Gastroesophageal sphincter (tissue), 4 donors: ENCODE data around the gene MEGF6. TPM values are rescaled to one million over a fixed set of nuclear protein-coding genes. Genes with fewer than 3 reads are reported as not detected.

Experiments
- ATAC-seq: fragments of 150-250 bp; one replicate; pipeline ENCODE4 v1.9.1; 2016; ENCODE audit warnings: mild to moderate bottlenecking, moderate library complexity
- H3K27ac ChIP-seq, 4 donors: fragments of 200-600 bp; sonication (generic) in 3 of 4; 1 replicate in 3 of 4; 2 replicates in 1 of 4; pipeline ENCODE4 v1.5.1; 2016 to 2019
- H3K27me3 ChIP-seq: fragments of 200-600 bp; sonication (generic); one replicate; pipeline ENCODE4 v1.5.1; 2019
- H3K36me3 ChIP-seq, 2 donors: fragments of 200-600 bp; sonication (generic); one replicate each; pipeline ENCODE4 v1.5.1; 2019; ENCODE audit warnings: control low read depth in 1 of 2
- H3K4me1 ChIP-seq, 3 donors: fragments of 200-600 bp; sonication (generic); 1 replicate in 2 of 3; 2 replicates in 1 of 3; pipeline ENCODE4 v1.5.1; 2016 to 2019; ENCODE audit warnings: control low read depth in 2 of 3
- H3K4me3 ChIP-seq, 2 donors: fragments of 200-600 bp; sonication (generic); one replicate each; pipeline ENCODE4 v1.5.1; 2019; ENCODE audit warnings: mild to moderate bottlenecking in 1 of 2, moderate library complexity in 1 of 2
- H3K9me3 ChIP-seq, 3 donors: fragments of 200-600 bp; sonication (generic); one replicate each; pipeline ENCODE4 v1.5.1; 2017 to 2019; ENCODE audit warnings: control low read depth in 2 of 3
- EP300 ChIP-seq: sonication (generic); formaldehyde crosslinking; IDR thresholded peaks from one replicate; pipeline ENCODE4 v1.6.1; 2017; ENCODE audit warnings: antibody characterized with exemption, mild to moderate bottlenecking
- POLR2A ChIP-seq, 2 donors: fragments of 450-650 bp; IDR thresholded peaks; one replicate each; pipeline ENCODE4 v1.6.1; 2017; ENCODE audit warnings: antibody characterized with exemption in 2 of 2, mild to moderate bottlenecking in 2 of 2, moderate library complexity in 1 of 2
- POLR2AphosphoS5 ChIP-seq: sonication (generic); formaldehyde crosslinking; IDR thresholded peaks from one replicate; pipeline ENCODE4 v1.6.1; 2017; ENCODE audit warnings: antibody characterized with exemption
- WGBS, 2 donors: methylation state at CpG; one replicate each; pipeline ENCODE4 v1.1.5; 2018; ENCODE audit warnings: low coverage in 1 of 2; 5-methylcytosine and 5-hydroxymethylcytosine counted together
- total RNA-seq, 4 donors: library from RNA; depleted of rRNA; stranded (reverse); fragments of >200 nt; gene quantifications; one replicate each; pipeline ENCODE4 v1.1.0, GENCODE V29; 2016
- TF ChIP-seq, protein P1 (sequence below), 4 experiments: fragments of 200-600 bp in 2 of 4; fragments of 450-650 bp in 2 of 4; sonication (generic) in 1 of 4; IDR thresholded peaks; one replicate each; pipeline ENCODE4 v1.5.1; 2017 to 2019; ENCODE audit warnings: antibody characterized with exemption in 4 of 4, mild to moderate bottlenecking in 2 of 4, moderate library complexity in 2 of 4

The MEGF6 gene
- total RNA-seq, 4 donors from 2014 or later: 4.7 to 15.5 (median 10.8) TPM

DNA sequence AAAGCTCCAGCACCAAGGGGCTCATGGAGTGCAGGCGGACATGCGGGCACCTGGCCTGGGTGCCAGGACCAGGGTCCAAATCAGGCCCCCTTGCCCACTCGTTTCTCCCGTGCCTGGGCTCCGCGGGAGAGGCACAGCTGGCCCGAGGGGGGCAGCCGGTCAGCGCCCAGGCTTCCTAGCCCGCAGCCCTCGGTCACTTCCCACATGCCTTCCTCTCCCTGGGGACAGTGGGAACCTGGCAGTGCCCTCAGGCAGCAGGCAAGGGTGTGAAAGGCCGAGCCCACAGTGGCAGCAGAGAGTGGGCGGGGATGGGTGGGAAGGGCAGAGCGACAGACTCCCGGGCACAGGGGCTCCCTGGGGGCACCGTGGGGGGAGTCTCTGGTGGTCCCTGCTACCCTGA lies 69.8 kb downstream of the MEGF6 start:
- no peaks in the 10 kb centered on the region for H3K36me3 ChIP-seq
- ATAC-seq: no peak
- H3K4me3 ChIP-seq: no peak overlapping the region
- TF ChIP-seq, protein P1, sequence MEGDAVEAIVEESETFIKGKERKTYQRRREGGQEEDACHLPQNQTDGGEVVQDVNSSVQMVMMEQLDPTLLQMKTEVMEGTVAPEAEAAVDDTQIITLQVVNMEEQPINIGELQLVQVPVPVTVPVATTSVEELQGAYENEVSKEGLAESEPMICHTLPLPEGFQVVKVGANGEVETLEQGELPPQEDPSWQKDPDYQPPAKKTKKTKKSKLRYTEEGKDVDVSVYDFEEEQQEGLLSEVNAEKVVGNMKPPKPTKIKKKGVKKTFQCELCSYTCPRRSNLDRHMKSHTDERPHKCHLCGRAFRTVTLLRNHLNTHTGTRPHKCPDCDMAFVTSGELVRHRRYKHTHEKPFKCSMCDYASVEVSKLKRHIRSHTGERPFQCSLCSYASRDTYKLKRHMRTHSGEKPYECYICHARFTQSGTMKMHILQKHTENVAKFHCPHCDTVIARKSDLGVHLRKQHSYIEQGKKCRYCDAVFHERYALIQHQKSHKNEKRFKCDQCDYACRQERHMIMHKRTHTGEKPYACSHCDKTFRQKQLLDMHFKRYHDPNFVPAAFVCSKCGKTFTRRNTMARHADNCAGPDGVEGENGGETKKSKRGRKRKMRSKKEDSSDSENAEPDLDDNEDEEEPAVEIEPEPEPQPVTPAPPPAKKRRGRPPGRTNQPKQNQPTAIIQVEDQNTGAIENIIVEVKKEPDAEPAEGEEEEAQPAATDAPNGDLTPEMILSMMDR (IDR thresholded peaks at IDR 0.05): no peak
- TF ChIP-seq EP300 (no peak), POLR2A (IDR thresholded peaks at IDR 0.05) (no peak), POLR2AphosphoS5 (no peak)
- no peaks in the 10 kb centered on the region for H3K9me3 ChIP-seq
- peaks cover 0 to 36% (median 5%) of the 10 kb centered on the region in 3 donors for H3K4me1 ChIP-seq
- peaks cover 20% of the 10 kb centered on the region for H3K27me3 ChIP-seq
- WGBS, 2 donors: no CpG with 5 or more reads among the region's 16 CpGs
- peak overlapping the region in 3 of 4 donors; percentile 11 to 72 (median 46) for H3K27ac ChIP-seq

DNA sequence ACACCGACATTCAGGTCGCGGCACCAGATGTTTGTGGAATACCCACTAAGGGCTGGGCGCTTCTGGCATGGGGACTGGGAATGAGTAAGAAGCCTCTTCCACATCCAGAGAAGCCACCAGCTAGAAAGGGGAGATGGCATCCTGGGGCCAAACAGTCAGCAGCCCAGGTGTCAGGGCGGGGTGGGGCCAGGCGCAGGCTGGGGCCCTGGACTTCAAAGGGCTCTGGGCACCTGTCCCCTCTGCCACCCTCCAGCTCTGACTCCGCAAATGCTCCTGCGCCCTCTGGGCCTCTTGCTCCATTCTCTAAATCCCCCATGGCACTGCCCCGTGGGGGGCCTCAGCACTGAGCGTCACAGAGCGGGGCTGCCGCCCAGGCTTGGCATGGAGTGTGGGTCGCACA lies 70.4 kb downstream of the MEGF6 start:
- ATAC-seq: no peak
- H3K36me3 ChIP-seq: no peaks in the 10 kb centered on the region
- no CpG with 5 or more reads among the region's 13 CpGs for WGBS, 2 donors
- H3K4me1 ChIP-seq: peaks cover 0 to 32% (median 5%) of the 10 kb centered on the region in 3 donors
- TF ChIP-seq, protein P1 (IDR thresholded peaks at IDR 0.05): no peak
- no peak for TF ChIP-seq EP300
- no peak overlapping the region for H3K4me3 ChIP-seq
- peak overlapping the region in 3 of 4 donors; percentile 66 to 73 (median 72) for H3K27ac ChIP-seq
- H3K9me3 ChIP-seq: no peaks in the 10 kb centered on the region
- H3K27me3 ChIP-seq: peaks cover 18% of the 10 kb centered on the region

DNA sequence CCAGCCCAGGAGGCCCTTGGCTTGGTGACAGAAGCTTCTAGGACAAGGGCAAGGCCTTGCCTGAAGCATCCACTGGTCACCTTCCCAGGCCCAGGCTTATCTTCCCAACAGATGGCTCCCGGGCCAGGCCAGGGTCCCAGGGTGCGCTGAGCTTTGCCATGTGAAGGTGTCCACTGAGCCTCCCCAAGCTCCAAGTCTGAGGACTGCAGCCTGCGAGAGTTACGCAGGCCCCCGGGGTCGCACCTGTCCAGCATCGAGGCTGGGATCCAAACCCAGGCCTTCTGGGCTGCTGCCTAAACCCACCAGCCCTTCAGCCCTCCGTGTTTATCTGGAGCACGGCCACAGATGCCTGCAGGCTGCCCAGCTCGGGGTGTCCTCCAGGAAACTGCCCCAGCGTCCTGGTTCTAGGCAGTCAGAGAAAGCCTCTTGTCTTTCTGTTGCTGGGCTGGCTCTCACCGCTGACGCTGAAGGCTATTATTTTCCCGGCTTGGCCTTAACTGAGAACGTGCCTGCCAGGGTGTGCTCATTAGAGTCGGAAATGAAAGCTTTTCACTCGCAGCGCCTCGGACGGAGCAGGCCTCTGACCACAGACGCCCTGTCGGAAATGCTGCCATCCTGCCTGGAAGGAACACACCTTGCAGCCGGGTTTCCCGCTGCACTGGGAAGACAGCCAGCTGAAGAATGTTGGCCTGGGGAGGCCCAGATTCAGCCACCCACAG lies 71.4 kb downstream of the MEGF6 start:
- no peaks in the 10 kb centered on the region for H3K9me3 ChIP-seq
- H3K27ac ChIP-seq: peak overlapping the region in 3 of 4 donors; percentile 66 to 73 (median 72)
- no peaks in the 10 kb centered on the region for H3K36me3 ChIP-seq
- WGBS, 2 donors: no CpG with 5 or more reads among the region's 24 CpGs
- H3K27me3 ChIP-seq: peaks cover 10% of the 10 kb centered on the region
- H3K4me3 ChIP-seq: no peak overlapping the region
- TF ChIP-seq POLR2A (IDR thresholded peaks at IDR 0.05): no peak
- peak; percentile 47 for TF ChIP-seq POLR2AphosphoS5
- H3K4me1 ChIP-seq: peaks cover 0 to 32% (median 5%) of the 10 kb centered on the region in 3 donors
- peak; percentile 47 for ATAC-seq

DNA sequence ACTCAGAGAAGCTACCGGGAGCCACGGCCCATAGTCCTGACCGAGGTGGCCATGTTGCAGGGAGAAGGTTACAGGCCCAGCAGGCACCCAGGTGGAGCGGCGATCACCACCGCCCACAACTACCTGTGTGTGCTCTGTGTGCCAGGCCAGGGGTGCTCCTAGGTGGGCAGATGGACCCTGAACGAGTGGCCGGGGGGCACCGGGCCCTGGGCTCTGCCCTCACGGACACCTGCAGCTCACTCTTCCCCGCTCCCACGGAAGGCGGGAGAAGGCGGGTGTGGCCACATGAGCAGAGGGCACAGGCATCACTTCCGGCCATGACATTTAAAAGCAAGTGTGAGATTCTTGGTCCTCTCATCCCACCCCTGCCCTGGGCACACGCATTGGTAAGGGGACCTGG lies 73.9 kb downstream of the MEGF6 start:
- Histone ChIP-seq H3K27me3 (no peaks in the 10 kb centered on the region), H3K9me3 (no peaks in the 10 kb centered on the region), H3K4me1 (peaks cover 0 to 23% (median 5%) of the 10 kb centered on the region in 3 donors), H3K36me3 (no peaks in the 10 kb centered on the region), H3K27ac (no peak overlapping the region), H3K4me3 (no peak overlapping the region)
- TF ChIP-seq POLR2AphosphoS5 (no peak), EP300 (no peak), POLR2A (IDR thresholded peaks at IDR 0.05) (no peak)
- TF ChIP-seq, protein P1 (IDR thresholded peaks at IDR 0.05): no peak
- 80% methylated on average over 1 of the region's 16 CpGs; no CpG with 5 or more reads in 1 of the 2 donors for WGBS, 2 donors
- no peak for ATAC-seq

DNA sequence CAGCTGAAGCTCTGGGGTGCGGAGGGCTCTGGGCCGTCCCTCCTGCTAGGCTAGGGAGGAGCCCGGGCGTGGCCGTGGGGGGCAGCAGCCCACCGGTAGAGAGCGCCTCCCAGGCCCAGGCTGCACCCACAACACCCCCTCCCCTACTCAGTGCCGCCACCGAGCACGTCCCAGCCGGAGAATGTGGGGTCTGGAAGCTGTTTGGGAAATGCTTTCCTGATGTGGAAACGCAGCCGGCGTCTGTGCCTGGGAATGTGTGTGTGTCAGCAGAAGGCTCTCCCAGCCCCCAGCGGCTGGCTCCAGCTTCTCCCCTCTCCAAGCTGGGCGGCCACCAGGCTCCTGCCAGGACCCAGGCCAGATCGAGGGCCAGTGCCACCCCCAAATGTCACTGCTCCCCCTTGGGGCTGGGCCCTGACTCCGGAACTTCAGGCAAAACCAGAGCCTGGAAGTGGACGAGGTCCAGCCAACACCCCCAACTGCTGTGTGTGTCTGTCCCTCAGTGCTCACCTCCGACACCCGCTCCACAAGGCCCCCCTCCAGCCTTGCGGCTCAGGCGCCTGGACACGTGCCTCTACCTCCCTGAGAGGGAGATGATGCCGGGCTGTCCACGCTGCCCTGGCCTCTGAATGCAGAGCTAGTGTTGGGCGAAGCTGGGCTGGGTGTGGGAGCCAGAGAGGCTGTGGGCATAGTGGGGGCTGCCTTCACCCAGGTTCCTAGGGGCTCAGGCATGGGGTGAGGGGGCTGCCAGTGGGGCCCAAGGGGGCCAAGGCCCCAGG lies 74.7 kb downstream of the MEGF6 start:
- Histone ChIP-seq H3K27me3 (no peaks in the 10 kb centered on the region), H3K9me3 (no peaks in the 10 kb centered on the region), H3K4me3 (no peak overlapping the region), H3K4me1 (peaks cover 0 to 21% (median 5%) of the 10 kb centered on the region in 3 donors), H3K27ac (no peak overlapping the region), H3K36me3 (no peaks in the 10 kb centered on the region)
- ATAC-seq: no peak
- TF ChIP-seq POLR2A (IDR thresholded peaks at IDR 0.05) (no peak), EP300 (no peak), POLR2AphosphoS5 (no peak)
- TF ChIP-seq, protein P1 (IDR thresholded peaks at IDR 0.05): no peak
- no CpG with 5 or more reads among the region's 27 CpGs for WGBS, 2 donors
